ENCODE data around the gene SIAE.

GRCh38 chr11:124672536-124673215 lies 863 bp downstream of the SIAE start:
- TF ChIP-seq, protein P1, sequence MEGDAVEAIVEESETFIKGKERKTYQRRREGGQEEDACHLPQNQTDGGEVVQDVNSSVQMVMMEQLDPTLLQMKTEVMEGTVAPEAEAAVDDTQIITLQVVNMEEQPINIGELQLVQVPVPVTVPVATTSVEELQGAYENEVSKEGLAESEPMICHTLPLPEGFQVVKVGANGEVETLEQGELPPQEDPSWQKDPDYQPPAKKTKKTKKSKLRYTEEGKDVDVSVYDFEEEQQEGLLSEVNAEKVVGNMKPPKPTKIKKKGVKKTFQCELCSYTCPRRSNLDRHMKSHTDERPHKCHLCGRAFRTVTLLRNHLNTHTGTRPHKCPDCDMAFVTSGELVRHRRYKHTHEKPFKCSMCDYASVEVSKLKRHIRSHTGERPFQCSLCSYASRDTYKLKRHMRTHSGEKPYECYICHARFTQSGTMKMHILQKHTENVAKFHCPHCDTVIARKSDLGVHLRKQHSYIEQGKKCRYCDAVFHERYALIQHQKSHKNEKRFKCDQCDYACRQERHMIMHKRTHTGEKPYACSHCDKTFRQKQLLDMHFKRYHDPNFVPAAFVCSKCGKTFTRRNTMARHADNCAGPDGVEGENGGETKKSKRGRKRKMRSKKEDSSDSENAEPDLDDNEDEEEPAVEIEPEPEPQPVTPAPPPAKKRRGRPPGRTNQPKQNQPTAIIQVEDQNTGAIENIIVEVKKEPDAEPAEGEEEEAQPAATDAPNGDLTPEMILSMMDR (IDR thresholded peaks at IDR 0.05): no peak
- no peak for TF ChIP-seq EP300 (IDR thresholded peaks at IDR 0.05)

Measured in suprapubic skin (tissue), 3 donors.